HAP-1 (cell line): ENCODE measurements around the gene SNAP25.

Experiments
- DNase-seq, 2 experiments: peaks; one replicate each; pipeline ENCODE4 v3.0.0-alpha.2; 2016 to 2020; ENCODE audit warnings: low spot score in 2 of 2
- H3K27me3 ChIP-seq: fragments of 250-450 bp; sonication (Bioruptor Pico); 2 replicates; pipeline ENCODE4 v1.5.1; 2020; ENCODE audit warnings: low read depth, mild to moderate bottlenecking, moderate library complexity
- H3K36me3 ChIP-seq: fragments of 250-450 bp; sonication (Bioruptor Pico); replicated peaks from 2 replicates; pipeline ENCODE4 v1.5.1; 2020; ENCODE audit warnings: mild to moderate bottlenecking
- H3K4me1 ChIP-seq: fragments of 250-450 bp; sonication (Bioruptor Pico); 2 replicates; pipeline ENCODE4 v1.5.1; 2020; ENCODE audit warnings: mild to moderate bottlenecking
- H3K4me3 ChIP-seq: fragments of 250-450 bp; sonication (Bioruptor Pico); 2 replicates; pipeline ENCODE4 v1.5.1; 2020; ENCODE audit warnings: mild to moderate bottlenecking, moderate library complexity
- H3K9me3 ChIP-seq: fragments of 250-450 bp; sonication (Bioruptor Pico); 2 replicates; pipeline ENCODE4 v1.5.1; 2020; ENCODE audit warnings: mild to moderate bottlenecking, moderate library complexity
- in situ Hi-C: fragments of 300-500 bp; cut with MboI; formaldehyde crosslinking; loops from 3 replicates; pipeline ENCODE4 v1.14.3; 2020; ENCODE audit warnings: low sequenced_read_pairs, inconsistent platforms, mixed read lengths

Gene SNAP25

GRCh38 chr20:10308652-10309051 lies 90.0 kb downstream of the SNAP25 start:
- in situ Hi-C loops, result no loop called here
- H3K4me3 ChIP-seq, result no peak overlapping the region

DNA sequence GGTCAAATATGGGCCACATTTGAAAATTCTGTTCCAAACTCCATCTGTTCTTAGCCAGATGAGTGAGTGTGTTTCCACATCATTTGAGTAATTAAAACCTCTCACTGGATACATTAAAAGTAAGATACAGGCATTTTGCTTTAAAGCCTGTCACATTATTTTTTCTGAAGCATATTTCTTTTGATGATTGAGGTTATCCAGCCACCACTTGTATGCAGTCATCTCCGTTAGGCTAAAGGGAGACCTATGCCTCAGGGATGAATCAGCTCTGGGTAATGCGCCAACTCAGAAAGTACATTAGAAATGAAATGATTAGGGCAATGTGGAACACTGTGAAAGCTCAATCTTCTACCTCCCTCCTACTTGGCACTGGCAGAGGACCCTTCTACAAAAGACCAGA lies 90.7 kb downstream of the SNAP25 start:
- Histone ChIP-seq H3K36me3 (no peaks in the 10 kb centered on the region), H3K4me1 (peaks cover 8% of the 10 kb centered on the region), H3K9me3 (no peaks in the 10 kb centered on the region), H3K27me3 (peaks cover 31% of the 10 kb centered on the region), H3K4me3 (no peak overlapping the region)
- no peak for DNase-seq
- in situ Hi-C loops, result no loop called here

More at GRCh38 chr20:10308652-10309051, 90.0 kb downstream of the SNAP25 start:
- peaks cover 35% of the 10 kb centered on the region for H3K27me3 ChIP-seq
- no peak for DNase-seq
- H3K36me3 ChIP-seq, result no peaks in the 10 kb centered on the region
- H3K9me3 ChIP-seq, result no peaks in the 10 kb centered on the region
- H3K4me1 ChIP-seq, result peaks cover 4% of the 10 kb centered on the region

GRCh38 chr20:10312111-10312510 lies 93.5 kb downstream of the SNAP25 start:
- Histone ChIP-seq H3K36me3 (no peaks in the 10 kb centered on the region), H3K27me3 (peaks cover 31% of the 10 kb centered on the region), H3K4me3 (no peak overlapping the region), H3K9me3 (no peaks in the 10 kb centered on the region), H3K4me1 (peaks cover 8% of the 10 kb centered on the region)
- in situ Hi-C loops, result no loop called here
- DNase-seq, result no peak

DNA sequence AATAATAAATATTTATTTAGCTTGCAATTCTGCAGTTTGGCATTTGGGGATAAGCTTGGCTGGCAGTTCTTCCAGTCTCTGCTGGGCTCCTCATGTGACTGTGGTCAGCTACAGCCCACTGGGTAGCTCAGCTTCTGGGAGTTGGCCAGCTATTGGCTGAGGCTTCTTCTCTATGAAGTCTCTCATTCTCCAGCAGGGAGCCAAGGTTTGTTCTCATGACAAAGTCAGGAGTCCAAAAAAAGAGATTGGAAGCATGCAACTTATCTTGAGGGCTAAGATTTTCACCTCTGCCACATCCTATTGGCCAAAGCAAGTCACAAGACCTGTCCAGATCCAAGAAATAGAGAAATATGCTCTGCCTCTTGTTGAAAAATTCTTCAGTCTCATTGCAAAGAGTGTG lies 94.6 kb downstream of the SNAP25 start:
- Histone ChIP-seq H3K4me1 (peaks cover 8% of the 10 kb centered on the region), H3K36me3 (no peaks in the 10 kb centered on the region), H3K9me3 (no peaks in the 10 kb centered on the region), H3K4me3 (no peak overlapping the region), H3K27me3 (peaks cover 29% of the 10 kb centered on the region)
- no peak for DNase-seq
- in situ Hi-C loops, result no loop called here

DNA sequence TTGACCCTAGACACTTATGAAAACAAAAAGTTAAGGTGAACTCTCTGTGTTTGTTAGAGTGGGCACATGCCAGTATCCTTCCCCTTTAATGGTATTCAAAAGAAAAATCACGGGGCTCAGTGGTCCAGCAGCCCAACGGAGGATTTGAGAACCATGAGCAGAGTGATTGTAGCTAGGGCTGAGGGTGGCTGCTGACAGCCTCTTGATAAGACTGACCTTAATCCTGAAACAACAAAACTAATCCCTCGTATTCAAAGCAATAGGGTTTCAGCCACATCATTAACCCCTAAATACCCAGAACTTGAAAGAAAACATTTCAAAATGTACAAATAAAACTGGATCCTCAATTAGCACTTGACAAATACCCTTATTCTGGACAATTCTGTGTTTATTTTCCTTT lies 95.1 kb downstream of the SNAP25 start:
- peaks cover 8% of the 10 kb centered on the region for H3K4me1 ChIP-seq
- H3K36me3 ChIP-seq, result no peaks in the 10 kb centered on the region
- no peaks in the 10 kb centered on the region for H3K9me3 ChIP-seq
- in situ Hi-C loops, result no loop called here
- no peak overlapping the region for H3K4me3 ChIP-seq
- H3K27me3 ChIP-seq, result peaks cover 29% of the 10 kb centered on the region
- DNase-seq, result peak in 1 of 2 experiments; percentile 32

DNA sequence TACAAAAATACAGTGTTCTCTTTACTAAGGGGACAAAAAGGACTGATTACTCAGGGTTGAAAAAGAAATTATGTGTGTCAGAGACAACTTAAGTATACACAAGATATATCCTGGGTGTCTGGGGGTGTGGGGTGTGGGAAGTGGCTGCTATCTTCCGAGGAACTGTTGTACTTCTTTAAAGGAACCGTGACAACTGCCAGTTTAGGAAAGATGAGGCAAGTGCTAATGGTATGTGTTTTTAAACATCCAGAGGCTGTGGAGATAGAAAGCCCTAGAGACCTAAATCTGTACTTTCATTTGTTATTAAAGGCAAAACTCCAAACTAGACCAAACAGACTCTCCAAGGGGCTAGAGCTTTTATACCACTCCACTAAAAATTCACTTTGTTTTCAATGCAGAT lies 95.6 kb downstream of the SNAP25 start:
- Histone ChIP-seq H3K4me3 (no peak overlapping the region), H3K27me3 (peaks cover 25% of the 10 kb centered on the region), H3K36me3 (no peaks in the 10 kb centered on the region), H3K4me1 (peaks cover 8% of the 10 kb centered on the region), H3K9me3 (no peaks in the 10 kb centered on the region)
- in situ Hi-C loops, result no loop called here
- no peak for DNase-seq

DNA sequence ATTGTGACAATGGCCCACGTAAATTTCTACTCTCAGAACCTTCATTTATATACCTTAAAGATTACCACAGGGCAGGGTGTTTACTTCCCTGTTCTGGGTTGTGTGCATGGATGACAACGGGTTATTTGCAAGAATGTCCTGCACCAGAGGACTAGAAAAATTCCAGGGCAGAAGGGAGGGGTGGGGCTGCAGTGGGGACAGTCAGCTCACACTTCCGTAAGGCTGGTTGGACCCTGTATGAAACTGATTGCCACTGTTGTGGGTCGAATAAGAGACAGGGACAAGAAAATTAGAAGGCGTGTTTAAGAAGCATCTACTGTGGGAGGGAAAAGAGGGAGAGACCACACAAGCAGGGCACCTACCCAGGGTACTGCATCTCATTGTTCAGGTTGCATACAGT lies 96.5 kb downstream of the SNAP25 start:
- peaks cover 16% of the 10 kb centered on the region for H3K27me3 ChIP-seq
- no peak for DNase-seq
- H3K4me3 ChIP-seq, result no peak overlapping the region
- in situ Hi-C loops, result no loop called here
- no peaks in the 10 kb centered on the region for H3K36me3 ChIP-seq
- peaks cover 8% of the 10 kb centered on the region for H3K4me1 ChIP-seq
- no peaks in the 10 kb centered on the region for H3K9me3 ChIP-seq

DNA sequence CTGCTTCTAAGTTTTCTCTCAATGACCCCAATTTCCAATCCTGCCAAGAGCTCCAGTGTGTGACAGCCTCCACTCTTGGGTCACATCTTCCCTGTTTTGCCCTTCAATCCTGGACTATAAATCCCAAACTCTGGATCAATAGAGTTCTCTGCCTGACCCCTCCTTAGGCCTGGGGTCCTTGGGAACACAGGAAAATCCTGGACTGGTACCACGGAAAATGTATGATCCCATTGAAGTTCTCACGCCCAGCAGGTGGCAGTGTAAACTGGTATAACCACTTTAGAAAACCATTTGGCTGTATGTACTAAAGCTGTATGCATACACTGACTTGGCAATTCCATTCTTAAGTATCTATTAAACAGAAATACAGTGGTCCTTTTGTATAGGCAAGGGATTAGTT lies 98.0 kb downstream of the SNAP25 start:
- H3K4me3 ChIP-seq, result no peak overlapping the region
- DNase-seq, result peak in 1 of 2 experiments; percentile 31
- peaks cover 8% of the 10 kb centered on the region for H3K4me1 ChIP-seq
- H3K36me3 ChIP-seq, result no peaks in the 10 kb centered on the region
- no peaks in the 10 kb centered on the region for H3K9me3 ChIP-seq
- peaks cover 5% of the 10 kb centered on the region for H3K27me3 ChIP-seq
- in situ Hi-C loops, result no loop called here

DNA sequence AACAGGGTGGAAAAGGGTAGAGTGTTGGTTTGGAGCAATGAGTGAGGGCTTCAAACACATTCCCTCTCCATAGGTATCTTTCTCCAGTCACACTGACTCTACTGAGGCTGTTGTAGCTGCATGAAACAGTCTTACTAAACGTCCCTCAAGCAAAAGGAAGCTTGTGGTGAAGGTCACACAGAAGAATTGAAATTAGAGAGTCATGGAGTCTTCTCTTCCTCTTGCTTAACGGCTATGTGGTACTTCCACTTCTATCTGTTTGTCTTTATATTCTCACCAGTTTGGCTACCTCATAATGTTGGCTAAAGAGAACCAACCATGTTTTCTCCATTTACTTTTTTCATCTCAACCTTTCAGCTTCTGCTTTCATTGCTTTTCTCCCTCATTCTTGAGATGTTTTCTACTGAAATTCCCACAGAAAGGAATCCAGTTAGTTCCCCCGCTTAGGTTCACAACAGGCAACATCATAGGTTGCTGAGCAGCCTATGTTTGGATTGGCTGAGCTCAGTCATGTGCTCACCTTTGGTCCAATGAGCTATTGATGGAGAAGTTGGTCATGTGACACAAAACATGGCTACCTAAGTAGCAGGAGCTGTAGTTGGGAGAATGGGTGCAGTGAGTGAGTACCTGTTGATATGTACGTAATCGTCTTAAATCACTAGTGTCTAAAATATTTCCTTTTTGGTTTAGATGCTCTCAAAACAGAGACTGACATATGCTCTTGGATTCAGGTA lies 99.8 kb downstream of the SNAP25 start:
- H3K9me3 ChIP-seq, result no peaks in the 10 kb centered on the region
- no peaks in the 10 kb centered on the region for H3K27me3 ChIP-seq
- no peak for DNase-seq
- H3K4me1 ChIP-seq, result peaks cover 9% of the 10 kb centered on the region
- no peaks in the 10 kb centered on the region for H3K36me3 ChIP-seq
- no peak overlapping the region for H3K4me3 ChIP-seq
- in situ Hi-C loops, result no loop called here

DNA sequence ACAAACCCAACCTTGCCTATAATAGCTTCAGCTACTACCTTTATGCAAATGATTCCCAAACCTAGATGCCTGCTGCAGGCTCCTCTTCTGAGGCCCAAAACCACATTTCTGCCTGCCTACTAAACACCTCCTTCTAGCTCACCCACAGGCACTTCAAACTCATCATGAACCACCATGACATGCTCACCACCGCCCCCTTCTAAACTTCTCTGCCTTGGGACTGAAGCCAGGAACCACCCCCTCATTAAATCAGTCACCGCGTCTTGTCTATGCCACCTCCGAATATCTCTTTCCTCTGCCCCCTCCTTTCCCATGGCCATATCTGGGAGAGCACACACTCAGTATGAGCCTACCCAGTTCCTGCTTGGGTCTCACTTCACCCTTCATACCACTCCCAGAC lies 101.2 kb downstream of the SNAP25 start:
- in situ Hi-C loops, result no loop called here
- no peaks in the 10 kb centered on the region for H3K9me3 ChIP-seq
- H3K4me1 ChIP-seq, result peaks cover 3% of the 10 kb centered on the region; the same call in 1 of the 2 replicates
- no peaks in the 10 kb centered on the region for H3K36me3 ChIP-seq
- H3K27me3 ChIP-seq, result no peaks in the 10 kb centered on the region
- H3K4me3 ChIP-seq, result no peak overlapping the region
- DNase-seq, result no peak

GRCh38 chr20:10321138-10321717 lies 102.6 kb downstream of the SNAP25 start:
- no peaks in the 10 kb centered on the region for H3K36me3 ChIP-seq
- no peak for DNase-seq
- peaks cover 3% of the 10 kb centered on the region; the same call in 1 of the 2 replicates for H3K4me1 ChIP-seq
- H3K9me3 ChIP-seq, result no peaks in the 10 kb centered on the region
- no peak overlapping the region for H3K4me3 ChIP-seq
- no peaks in the 10 kb centered on the region for H3K27me3 ChIP-seq
- in situ Hi-C loops, result no loop called here

- Histone ChIP-seq H3K9me3 (no peaks in the 10 kb centered on the region), H3K27me3 (no peaks in the 10 kb centered on the region), H3K4me3 (no peak overlapping the region), H3K36me3 (no peaks in the 10 kb centered on the region), H3K4me1 (peaks cover 3% of the 10 kb centered on the region; the same call in 1 of the 2 replicates)
- DNase-seq, result peak; percentile 57 to 61
- in situ Hi-C loops, result no loop called here
Measured at GRCh38 chr20:10322073-10323012, 103.7 kb downstream of the SNAP25 start.

GRCh38 chr20:10323729-10324128 lies 105.1 kb downstream of the SNAP25 start:
- DNase-seq, result no peak
- in situ Hi-C loops, result no loop called here

More at GRCh38 chr20:10323729-10324128, 105.1 kb downstream of the SNAP25 start:
- Histone ChIP-seq H3K36me3 (no peaks in the 10 kb centered on the region), H3K4me1 (peaks cover 3% of the 10 kb centered on the region; the same call in 1 of the 2 replicates), H3K9me3 (no peaks in the 10 kb centered on the region), H3K4me3 (no peak overlapping the region), H3K27me3 (no peaks in the 10 kb centered on the region)
